Endothelial cell of hepatic sinusoid (primary cell): ENCODE data around the gene COL25A1.

Source experiments
- in situ Hi-C: cut with HindIII; loops from 2 replicates; pipeline ENCODE4 v1.10.0; 2017; ENCODE audit warnings: low sequenced_read_pairs

Gene COL25A1

DNA sequence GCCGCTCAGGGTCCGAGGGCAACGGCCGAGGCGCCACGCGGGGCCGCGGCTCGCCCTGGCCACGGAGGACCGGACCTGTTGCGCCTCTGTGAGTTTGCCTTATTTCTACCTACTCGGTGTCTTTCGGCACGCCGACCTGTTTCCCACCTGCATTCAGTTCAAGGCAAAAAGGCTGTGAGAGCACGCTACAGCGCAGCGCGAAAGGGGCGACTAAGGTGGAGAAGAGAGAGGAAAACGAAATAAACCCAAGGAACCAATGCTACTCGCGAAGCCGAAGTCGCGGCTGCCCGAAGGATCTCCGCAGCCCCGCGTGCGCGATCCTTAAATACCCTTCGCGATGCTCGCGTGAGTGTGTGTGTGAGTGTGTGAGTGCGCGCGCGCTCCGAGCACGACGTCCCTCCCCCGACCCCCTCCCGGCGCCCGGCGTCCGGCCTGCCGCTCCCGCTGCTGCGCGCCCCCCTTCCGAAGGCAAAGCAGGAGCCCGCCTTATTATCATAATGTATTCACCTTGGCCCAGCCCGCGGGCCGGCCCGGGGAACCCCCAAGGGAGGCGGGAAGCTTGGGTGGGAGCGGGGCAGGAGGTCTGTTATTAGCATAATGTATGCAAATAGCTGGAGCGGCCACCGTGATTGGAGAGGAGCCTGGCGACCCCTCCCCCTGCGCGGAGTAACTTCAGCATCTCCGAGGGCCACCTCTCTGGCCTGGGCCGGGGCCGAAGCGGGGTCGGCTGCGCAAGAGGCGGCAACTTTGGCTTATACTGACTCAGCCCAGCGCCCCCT, at the start of gene COL25A1:
COL25A1 (minus strand) TSS at position 298 of the 779 bp plus-strand sequence.
- in situ Hi-C loops: no loop called here

DNA sequence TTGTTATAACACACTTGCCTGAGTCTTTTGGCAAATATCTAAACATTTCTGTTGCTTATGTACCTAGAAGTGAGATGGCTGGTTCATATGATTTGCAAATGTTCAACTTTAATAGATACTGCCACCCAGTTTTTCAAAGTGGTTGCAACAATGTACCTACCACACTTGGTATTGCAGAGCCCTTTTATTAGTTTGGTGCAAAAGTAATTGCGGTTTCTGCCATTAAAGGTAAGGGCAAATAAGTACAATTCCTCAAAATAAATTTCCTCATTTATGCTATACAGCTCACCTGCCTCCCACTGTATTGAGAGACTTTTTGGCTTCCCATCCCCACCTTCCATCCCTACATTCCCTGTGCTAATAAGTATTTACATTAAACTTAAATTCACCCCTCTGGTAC, 47.7 kb upstream of the COL25A1 start:
- in situ Hi-C loops: no loop called here

DNA sequence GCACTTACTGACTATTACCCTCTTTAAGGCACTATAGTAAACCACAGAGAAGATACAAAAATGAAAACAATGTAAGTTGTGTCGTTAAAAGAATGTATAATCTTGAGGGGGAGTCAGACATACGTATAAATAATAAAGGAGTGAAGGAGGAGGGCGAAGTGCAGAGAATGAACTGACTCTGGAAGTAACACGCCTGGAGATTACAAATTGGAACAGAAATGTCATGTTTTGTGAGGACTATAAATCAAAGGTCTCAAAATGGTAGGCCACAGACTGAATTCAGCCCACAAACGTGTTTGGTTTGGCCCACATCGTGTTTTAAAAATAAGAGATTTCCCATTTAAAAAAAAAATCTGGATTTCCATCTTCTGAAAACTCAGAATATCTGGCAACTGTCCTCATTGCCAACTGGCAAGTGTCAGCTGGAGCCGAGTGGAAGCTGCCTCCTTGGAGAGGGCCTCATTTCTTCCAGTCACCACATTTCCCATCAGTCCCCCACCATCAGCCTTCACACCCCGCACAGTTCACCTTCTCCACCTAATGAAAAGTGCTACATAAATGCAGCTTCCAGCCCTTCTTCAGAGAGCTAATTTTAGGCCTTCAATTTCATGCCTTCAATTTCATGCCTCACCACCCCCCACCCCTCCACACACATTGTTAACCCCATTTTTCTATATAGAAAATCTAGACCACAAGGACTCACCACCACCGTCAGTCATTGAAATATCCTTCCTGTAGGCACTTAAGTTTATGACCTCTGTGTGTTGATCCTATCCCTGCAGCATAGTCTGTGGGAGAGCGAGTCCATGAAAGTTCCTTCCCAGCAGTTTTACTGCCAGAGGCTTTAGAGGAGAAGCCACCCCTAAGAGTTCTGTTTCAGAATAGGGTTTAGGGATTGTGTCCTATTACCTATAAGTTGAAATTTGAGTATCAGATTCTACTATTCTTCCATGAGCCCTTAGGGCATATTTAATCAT, 32.0 kb upstream of the COL25A1 start:
- in situ Hi-C loops: no loop called here

DNA sequence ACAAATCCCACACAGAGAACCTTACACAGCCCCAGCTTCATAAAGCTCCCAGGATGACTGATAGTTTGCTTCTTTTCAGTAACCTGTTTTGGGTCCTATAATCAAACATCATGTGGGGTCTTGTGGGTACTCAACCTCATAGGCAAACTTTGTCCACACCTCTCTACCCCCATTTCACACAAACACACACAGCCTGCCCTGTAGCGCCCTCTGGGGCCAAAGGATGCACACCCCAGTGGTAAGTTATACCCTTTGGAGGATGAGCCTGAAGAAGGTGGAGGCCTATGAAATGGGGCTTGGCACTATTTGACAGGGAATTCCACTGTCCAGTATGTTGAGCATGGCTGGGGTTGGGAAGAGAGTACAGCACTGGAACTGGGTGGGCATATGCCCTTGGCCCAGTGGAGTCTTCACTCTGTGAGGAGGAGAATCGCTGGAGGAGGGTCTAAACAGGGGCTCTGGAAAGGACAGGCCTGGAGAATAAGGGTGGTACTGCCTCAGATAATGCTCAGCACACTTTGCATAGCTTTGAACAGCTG, 30.5 kb upstream of the COL25A1 start:
- in situ Hi-C loops: no loop called here

- in situ Hi-C loops: no loop called here
Measured at GRCh38 chr4:109327641-109328040, 25.2 kb upstream of the COL25A1 start.

DNA sequence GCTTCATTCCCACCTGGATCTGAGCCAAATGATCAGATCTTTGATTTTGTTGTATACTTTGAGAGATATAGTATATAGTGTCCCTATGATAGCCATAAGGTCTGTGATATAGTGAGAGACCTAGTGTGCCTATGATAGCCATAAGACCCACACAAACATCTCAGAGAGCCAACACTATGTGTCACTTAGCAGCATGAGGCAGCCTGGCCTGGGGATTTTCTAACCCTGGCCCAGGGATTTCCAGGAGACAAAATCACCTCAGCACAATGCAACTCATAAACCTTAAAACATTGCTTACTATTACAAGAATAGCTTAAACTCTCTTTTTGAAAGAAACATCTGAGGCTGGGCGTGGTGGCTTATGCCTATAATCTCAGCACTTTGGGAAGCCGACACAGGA, 23.2 kb upstream of the COL25A1 start:
- in situ Hi-C loops: no loop called here

GRCh38 chr4:109323348-109323747, 20.9 kb upstream of the COL25A1 start:
- in situ Hi-C loops: no loop called here

- in situ Hi-C loops: no loop called here
Measured at GRCh38 chr4:109321232-109321631, 18.8 kb upstream of the COL25A1 start.

GRCh38 chr4:109319684-109320083, 17.2 kb upstream of the COL25A1 start:
- in situ Hi-C loops: no loop called here

GRCh38 chr4:109319156-109319555, 16.7 kb upstream of the COL25A1 start:
- in situ Hi-C loops: no loop called here

DNA sequence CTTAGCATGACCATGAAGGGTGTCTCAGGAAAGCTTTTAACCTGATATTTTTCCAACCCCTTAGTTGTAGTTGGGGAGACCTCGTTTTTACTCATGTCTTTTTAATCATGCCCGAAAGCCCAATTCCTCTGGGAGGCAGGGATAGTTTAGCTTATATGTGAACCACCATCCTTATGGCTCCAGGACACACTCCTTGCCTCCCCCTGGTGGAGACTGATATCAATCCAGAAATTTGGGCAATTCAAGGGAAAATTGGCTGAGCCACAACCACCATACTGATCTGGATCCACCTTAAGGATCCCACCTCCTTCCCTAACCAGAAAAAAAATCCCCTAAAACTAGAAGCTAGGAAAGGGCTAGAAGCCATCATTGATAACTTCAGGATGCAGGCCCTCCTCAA, 13.4 kb upstream of the COL25A1 start:
- in situ Hi-C loops: no loop called here

- in situ Hi-C loops: no loop called here
Measured at GRCh38 chr4:109315341-109315740, 12.9 kb upstream of the COL25A1 start.

GRCh38 chr4:109313168-109314133, 11.0 kb upstream of the COL25A1 start:
- in situ Hi-C loops: no loop called here

DNA sequence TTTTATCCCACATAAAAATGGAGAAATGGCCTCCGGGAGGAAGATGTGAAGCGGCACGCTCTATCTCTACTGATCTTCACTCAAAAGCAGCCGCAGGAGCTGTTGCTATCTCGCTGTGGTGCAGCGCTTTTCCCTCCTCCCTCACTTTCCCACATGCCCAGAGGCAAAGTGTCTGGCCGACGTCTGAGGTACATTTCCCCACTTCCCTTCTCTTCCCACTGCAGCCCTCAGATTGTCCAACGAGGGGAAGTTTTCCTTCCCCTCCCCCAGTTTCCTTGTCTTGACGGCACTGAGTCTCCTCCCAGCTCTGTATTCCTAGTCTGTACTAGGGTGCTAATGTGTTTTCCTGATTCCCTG, 660 bp upstream of the COL25A1 start:
- in situ Hi-C loops: no loop called here

DNA sequence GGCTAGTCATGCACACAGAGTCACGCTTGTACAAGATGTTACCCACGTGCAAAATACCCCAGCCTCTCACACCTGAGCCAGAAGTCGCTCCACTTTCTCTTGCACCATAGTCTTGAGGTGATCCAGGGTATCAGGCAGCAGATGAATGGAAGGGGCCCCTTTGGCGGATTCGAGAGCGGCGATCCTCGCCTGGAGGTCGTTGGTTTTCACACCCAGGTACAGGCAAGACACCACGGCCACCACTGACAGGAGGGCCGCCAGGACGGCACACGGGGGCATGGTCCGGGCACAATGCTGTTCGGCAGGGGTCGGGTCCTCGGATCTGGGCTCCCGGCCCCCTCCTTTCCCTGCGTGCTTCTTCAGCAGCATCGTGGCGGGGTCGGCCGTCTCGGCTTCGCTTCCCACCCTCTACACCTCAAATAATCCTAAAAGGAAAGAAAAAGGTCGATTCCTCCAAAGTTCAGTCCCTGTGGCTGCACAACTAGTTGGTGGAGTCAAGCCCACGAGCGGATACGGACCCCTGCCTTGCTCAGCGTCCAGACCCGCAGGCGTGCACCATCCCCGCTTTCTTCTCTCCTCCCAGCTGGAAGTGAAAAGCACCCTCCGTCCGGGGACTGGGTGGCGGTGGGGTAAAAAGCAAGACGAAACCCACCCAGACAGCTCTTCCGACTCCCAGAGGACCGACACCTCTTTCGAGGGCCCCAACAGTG, 652 bp downstream of the COL25A1 start:
- in situ Hi-C loops: no loop called here

- in situ Hi-C loops: no loop called here
Measured at GRCh38 chr4:109298279-109299010, 4.0 kb downstream of the COL25A1 start.

GRCh38 chr4:109296527-109296926, 5.9 kb downstream of the COL25A1 start:
- in situ Hi-C loops: no loop called here

GRCh38 chr4:109295081-109295480, 7.4 kb downstream of the COL25A1 start:
- in situ Hi-C loops: no loop called here

- in situ Hi-C loops: no loop called here
Measured at GRCh38 chr4:109294468-109295020, 7.9 kb downstream of the COL25A1 start.
